ENCODE data around the gene SULT1E1.

GRCh38 chr4:69849297-69849696 is 10.6 kb downstream of the SULT1E1 start:
- TF ChIP-seq, protein P1, sequence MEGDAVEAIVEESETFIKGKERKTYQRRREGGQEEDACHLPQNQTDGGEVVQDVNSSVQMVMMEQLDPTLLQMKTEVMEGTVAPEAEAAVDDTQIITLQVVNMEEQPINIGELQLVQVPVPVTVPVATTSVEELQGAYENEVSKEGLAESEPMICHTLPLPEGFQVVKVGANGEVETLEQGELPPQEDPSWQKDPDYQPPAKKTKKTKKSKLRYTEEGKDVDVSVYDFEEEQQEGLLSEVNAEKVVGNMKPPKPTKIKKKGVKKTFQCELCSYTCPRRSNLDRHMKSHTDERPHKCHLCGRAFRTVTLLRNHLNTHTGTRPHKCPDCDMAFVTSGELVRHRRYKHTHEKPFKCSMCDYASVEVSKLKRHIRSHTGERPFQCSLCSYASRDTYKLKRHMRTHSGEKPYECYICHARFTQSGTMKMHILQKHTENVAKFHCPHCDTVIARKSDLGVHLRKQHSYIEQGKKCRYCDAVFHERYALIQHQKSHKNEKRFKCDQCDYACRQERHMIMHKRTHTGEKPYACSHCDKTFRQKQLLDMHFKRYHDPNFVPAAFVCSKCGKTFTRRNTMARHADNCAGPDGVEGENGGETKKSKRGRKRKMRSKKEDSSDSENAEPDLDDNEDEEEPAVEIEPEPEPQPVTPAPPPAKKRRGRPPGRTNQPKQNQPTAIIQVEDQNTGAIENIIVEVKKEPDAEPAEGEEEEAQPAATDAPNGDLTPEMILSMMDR (IDR thresholded peaks at IDR 0.05; ENCODE audit: low read depth, low read length), result no peak
- TF ChIP-seq EZH2phosphoT487 (IDR thresholded peaks at IDR 0.05; ENCODE audit: low read depth), result no peak
